NT2/D1 (cell line): ENCODE measurements around the gene PLAC1.

Experiments
- SUZ12 ChIP-seq: IDR thresholded peaks from 2 replicates; pipeline ENCODE4 v1.6.1; 2011; ENCODE audit not compliant: insufficient read length, insufficient read depth; ENCODE audit errors: extremely low read depth
- YY1 ChIP-seq: IDR thresholded peaks from 2 replicates; pipeline ENCODE4 v1.6.1; 2011; ENCODE audit not compliant: insufficient read length, insufficient read depth
- ZNF274 ChIP-seq: IDR thresholded peaks from 2 replicates; pipeline ENCODE4 v1.6.1; 2011; ENCODE audit warnings: mild to moderate bottlenecking, low read depth, low read length

- no peak for TF ChIP-seq YY1
- TF ChIP-seq ZNF274 = no peak
- no peak for TF ChIP-seq SUZ12
These were observed 4.4 kb downstream of the PLAC1 start for GRCh38 chrX:134653835-134654234.
